Measurements from ENCODE around the gene CAMK1D. TPM values are rescaled to one million over a fixed set of nuclear protein-coding genes. Genes with fewer than 3 reads are reported as not detected.

The CAMK1D gene
- total RNA-seq, 2 experiments from 2014 or later, result 19.0 to 25.6 TPM

GRCh38 chr10:12547301-12547771 is 198.0 kb downstream of the CAMK1D start:
- Histone ChIP-seq H3K79me2 (ENCODE audit: insufficient read depth, low read depth, low read length) (no peaks in the 10 kb centered on the region; the same call in 1 of the 2 replicates), H3K9me3 (ENCODE audit: low read length) (peaks cover 7% of the 10 kb centered on the region; the same call in 1 of the 2 replicates), H3K4me3 (ENCODE audit: low read depth, low read length, poor library complexity, severe bottlenecking) (no peak overlapping the region), H2AFZ (ENCODE audit: low read length) (no peak overlapping the region), H3K4me1 (ENCODE audit: insufficient read depth, low read length, poor library complexity, severe bottlenecking) (no peaks in the 10 kb centered on the region), H3K36me3 (ENCODE audit: insufficient read depth, low read length) (no peaks in the 10 kb centered on the region), H3K4me2 (ENCODE audit: low read length) (no peak overlapping the region), H4K20me1 (ENCODE audit: insufficient read depth, low read length) (no peaks in the 10 kb centered on the region), H3K27ac (ENCODE audit: low read depth, low read length, poor library complexity, severe bottlenecking) (no peak overlapping the region), H3K9me2 (ENCODE audit: insufficient read depth, low read length) (no peaks in the 10 kb centered on the region)
- CTCF ChIA-PET (ENCODE audit: unreplicated experiment), result interaction anchor here (0.6 kb wide), 1 partner anchor 14 kb away, joined by 3 read pairs; no protein-coding TSS in a partner anchor
- POLR2A ChIA-PET, result no interaction called here
- no TSS peak for BruUV-seq (replicated peaks)
- TF ChIP-seq EZH2phosphoT487 (IDR thresholded peaks at IDR 0.05; ENCODE audit: borderline replicate concordance, low read depth, low read length), result no peak
- DNase-seq (ENCODE audit: low spot score), result no peak
- intact Hi-C loops (cut with micrococcal nuclease; ENCODE audit: unreplicated experiment), result no loop called here

- ChIA-PET POLR2A (interaction anchor here (0.6 kb wide), 1 partner anchor 43 kb away, joined by 5 read pairs; no protein-coding TSS in a partner anchor), CTCF (ENCODE audit: unreplicated experiment) (no interaction called here)
- Histone ChIP-seq H3K79me2 (ENCODE audit: insufficient read depth, low read depth, low read length) (no peaks in the 10 kb centered on the region; the same call in 1 of the 2 replicates), H2AFZ (ENCODE audit: low read length) (no peak overlapping the region), H4K20me1 (ENCODE audit: insufficient read depth, low read length) (no peaks in the 10 kb centered on the region), H3K4me3 (ENCODE audit: low read depth, low read length, poor library complexity, severe bottlenecking) (no peak overlapping the region), H3K27ac (ENCODE audit: low read depth, low read length, poor library complexity, severe bottlenecking) (no peak overlapping the region), H3K4me1 (ENCODE audit: insufficient read depth, low read length, poor library complexity, severe bottlenecking) (no peaks in the 10 kb centered on the region), H3K36me3 (ENCODE audit: insufficient read depth, low read length) (peaks cover 9% of the 10 kb centered on the region; the same call in 1 of the 2 replicates), H3K4me2 (ENCODE audit: low read length) (no peak overlapping the region), H3K9me3 (ENCODE audit: low read length) (peaks cover 7% of the 10 kb centered on the region; the same call in 1 of the 2 replicates), H3K9me2 (ENCODE audit: insufficient read depth, low read length) (no peaks in the 10 kb centered on the region)
- peak; percentile 40 for DNase-seq (ENCODE audit: low spot score)
- TF ChIP-seq CTCF (conservative IDR thresholded peaks at IDR 0.05; ENCODE audit: low read length), result peak; percentile 62
- TF ChIP-seq EZH2phosphoT487 (IDR thresholded peaks at IDR 0.05; ENCODE audit: borderline replicate concordance, low read depth, low read length), result no peak
- no TSS peak for BruUV-seq (replicated peaks)
- intact Hi-C loops (cut with micrococcal nuclease; ENCODE audit: unreplicated experiment), result loop anchor here (1.0 kb wide), 1 partner anchor 285 kb away; no protein-coding TSS in a partner anchor
Observed at GRCh38 chr10:12549297-12549696, 199.9 kb downstream of the CAMK1D start.

GRCh38 chr10:12550994-12551393 is 201.6 kb downstream of the CAMK1D start:
- H3K27ac ChIP-seq (ENCODE audit: low read depth, low read length, poor library complexity, severe bottlenecking), result no peak overlapping the region
- H3K9me2 ChIP-seq (ENCODE audit: insufficient read depth, low read length), result no peaks in the 10 kb centered on the region
- no peaks in the 10 kb centered on the region for H3K4me1 ChIP-seq (ENCODE audit: insufficient read depth, low read length, poor library complexity, severe bottlenecking)
- no peak overlapping the region for H2AFZ ChIP-seq (ENCODE audit: low read length)
- ChIA-PET CTCF (ENCODE audit: unreplicated experiment) (no interaction called here), POLR2A (no interaction called here)
- H3K9me3 ChIP-seq (ENCODE audit: low read length), result no peaks in the 10 kb centered on the region
- H3K4me2 ChIP-seq (ENCODE audit: low read length), result no peak overlapping the region
- no peaks in the 10 kb centered on the region for H4K20me1 ChIP-seq (ENCODE audit: insufficient read depth, low read length)
- H3K79me2 ChIP-seq (ENCODE audit: insufficient read depth, low read depth, low read length), result no peaks in the 10 kb centered on the region; the same call in 1 of the 2 replicates
- no peak overlapping the region for H3K4me3 ChIP-seq (ENCODE audit: low read depth, low read length, poor library complexity, severe bottlenecking)
- peaks cover 14% of the 10 kb centered on the region; the same call in 1 of the 2 replicates for H3K36me3 ChIP-seq (ENCODE audit: insufficient read depth, low read length)
- BruUV-seq (replicated peaks), result no TSS peak
- intact Hi-C loops (cut with micrococcal nuclease; ENCODE audit: unreplicated experiment), result no loop called here
- TF ChIP-seq CTCF (conservative IDR thresholded peaks at IDR 0.05; ENCODE audit: low read length) (no peak), EZH2phosphoT487 (IDR thresholded peaks at IDR 0.05; ENCODE audit: borderline replicate concordance, low read depth, low read length) (no peak)
- DNase-seq (ENCODE audit: low spot score), result no peak

Measured in OCI-LY7 (cell line).